RWPE2 (cell line): ENCODE results near the gene CDC37L1.
A peak's percentile ranks its signal among the peaks of the same experiment; 100 is the strongest.

Experiments
- ATAC-seq: fragments of 200-7000 bp; cut with Tn5 transposase; 3 replicates; pipeline ENCODE4 v1.9.1; 2021; ENCODE audit warnings: low read depth
- DNase-seq: peaks from one replicate; pipeline ENCODE4 v3.0.0-alpha.2; 2020; ENCODE audit warnings: low spot score
- H3K27ac ChIP-seq: fragments of 450-650 bp; 2 replicates; pipeline ENCODE4 v1.5.1; 2017; ENCODE audit warnings: mild to moderate bottlenecking; ENCODE audit not compliant: poor library complexity, severe bottlenecking
- H3K27me3 ChIP-seq: fragments of 250-450 bp; sonication (Bioruptor Pico); 2 replicates; pipeline ENCODE4 v1.5.1; 2021; ENCODE audit warnings: mild to moderate bottlenecking, moderate library complexity; ENCODE audit not compliant: insufficient read depth, poor library complexity, severe bottlenecking
- H3K36me3 ChIP-seq: fragments of 250-450 bp; sonication (Bioruptor Pico); 2 replicates; pipeline ENCODE4 v1.5.1; 2020; ENCODE audit warnings: low read depth, mild to moderate bottlenecking, moderate library complexity
- H3K4me1 ChIP-seq: fragments of 250-450 bp; sonication (Bioruptor Pico); 2 replicates; pipeline ENCODE4 v1.5.1; 2021; ENCODE audit warnings: mild to moderate bottlenecking, moderate library complexity; ENCODE audit not compliant: insufficient read depth, poor library complexity, severe bottlenecking
- H3K4me3 ChIP-seq: fragments of 250-450 bp; sonication (Bioruptor Pico); 2 replicates; pipeline ENCODE4 v1.5.1; 2021; ENCODE audit warnings: mild to moderate bottlenecking, moderate library complexity; ENCODE audit not compliant: severe bottlenecking
- H3K9me3 ChIP-seq: fragments of 250-450 bp; sonication (Bioruptor Pico); 2 replicates; pipeline ENCODE4 v1.5.1; 2021; ENCODE audit warnings: mild to moderate bottlenecking, moderate library complexity; ENCODE audit not compliant: severe bottlenecking
- TF ChIP-seq, protein P1 (sequence below): fragments of 450-650 bp; IDR thresholded peaks from one replicate; pipeline ENCODE4 v1.5.1; 2017; ENCODE audit warnings: mild to moderate bottlenecking, moderate library complexity; ENCODE audit not compliant: poor library complexity, severe bottlenecking

CDC37L1 gene

GRCh38 chr9:4674783-4675182, 4.6 kb upstream of the CDC37L1 start:
- no peak for DNase-seq
- H3K27ac ChIP-seq = no peak overlapping the region
- TF ChIP-seq, protein P1, sequence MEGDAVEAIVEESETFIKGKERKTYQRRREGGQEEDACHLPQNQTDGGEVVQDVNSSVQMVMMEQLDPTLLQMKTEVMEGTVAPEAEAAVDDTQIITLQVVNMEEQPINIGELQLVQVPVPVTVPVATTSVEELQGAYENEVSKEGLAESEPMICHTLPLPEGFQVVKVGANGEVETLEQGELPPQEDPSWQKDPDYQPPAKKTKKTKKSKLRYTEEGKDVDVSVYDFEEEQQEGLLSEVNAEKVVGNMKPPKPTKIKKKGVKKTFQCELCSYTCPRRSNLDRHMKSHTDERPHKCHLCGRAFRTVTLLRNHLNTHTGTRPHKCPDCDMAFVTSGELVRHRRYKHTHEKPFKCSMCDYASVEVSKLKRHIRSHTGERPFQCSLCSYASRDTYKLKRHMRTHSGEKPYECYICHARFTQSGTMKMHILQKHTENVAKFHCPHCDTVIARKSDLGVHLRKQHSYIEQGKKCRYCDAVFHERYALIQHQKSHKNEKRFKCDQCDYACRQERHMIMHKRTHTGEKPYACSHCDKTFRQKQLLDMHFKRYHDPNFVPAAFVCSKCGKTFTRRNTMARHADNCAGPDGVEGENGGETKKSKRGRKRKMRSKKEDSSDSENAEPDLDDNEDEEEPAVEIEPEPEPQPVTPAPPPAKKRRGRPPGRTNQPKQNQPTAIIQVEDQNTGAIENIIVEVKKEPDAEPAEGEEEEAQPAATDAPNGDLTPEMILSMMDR = no peak

GRCh38 chr9:4677392-4677791, 2.0 kb upstream of the CDC37L1 start:
- no peaks in the 10 kb centered on the region for H3K9me3 ChIP-seq
- peaks cover 21% of the 10 kb centered on the region for H3K4me1 ChIP-seq
- TF ChIP-seq, protein P1 = no peak

More at GRCh38 chr9:4674783-4675182, 4.6 kb upstream of the CDC37L1 start:
- Histone ChIP-seq H3K4me1 (peaks cover 13% of the 10 kb centered on the region), H3K4me3 (no peak overlapping the region), H3K9me3 (no peaks in the 10 kb centered on the region), H3K36me3 (no peaks in the 10 kb centered on the region), H3K27me3 (no peaks in the 10 kb centered on the region)
- peak; percentile 24; the same call in 1 of the 3 replicates for ATAC-seq

GRCh38 chr9:4678679-4679267, 596 bp upstream of the CDC37L1 start:
- peak; percentile 20; the same call in 2 of the 3 replicates for ATAC-seq
- H3K4me1 ChIP-seq = peaks cover 21% of the 10 kb centered on the region
- DNase-seq = no peak

More at GRCh38 chr9:4677392-4677791, 2.0 kb upstream of the CDC37L1 start:
- ATAC-seq (no peak), DNase-seq (no peak)
- Histone ChIP-seq H3K36me3 (no peaks in the 10 kb centered on the region), H3K27me3 (no peaks in the 10 kb centered on the region), H3K4me3 (no peak overlapping the region), H3K27ac (no peak overlapping the region)

GRCh38 chr9:4680173-4680525, 780 bp downstream of the CDC37L1 start:
- no peaks in the 10 kb centered on the region for H3K27me3 ChIP-seq
- H3K4me1 ChIP-seq = peaks cover 17% of the 10 kb centered on the region
- H3K4me3 ChIP-seq = peak overlapping the region; percentile 68
- TF ChIP-seq, protein P1 = no peak
- peak overlapping the region; percentile 71 for H3K27ac ChIP-seq
- peaks cover 11% of the 10 kb centered on the region for H3K36me3 ChIP-seq
- ATAC-seq (no peak), DNase-seq (no peak)
- no peaks in the 10 kb centered on the region for H3K9me3 ChIP-seq

More at GRCh38 chr9:4678679-4679267, 596 bp upstream of the CDC37L1 start:
- peak overlapping the region; percentile 68 for H3K4me3 ChIP-seq
- TF ChIP-seq, protein P1 = no peak
- no peaks in the 10 kb centered on the region for H3K27me3 ChIP-seq
- peak overlapping the region; percentile 71 for H3K27ac ChIP-seq
- no peaks in the 10 kb centered on the region for H3K9me3 ChIP-seq
- no peaks in the 10 kb centered on the region for H3K36me3 ChIP-seq

DNA sequence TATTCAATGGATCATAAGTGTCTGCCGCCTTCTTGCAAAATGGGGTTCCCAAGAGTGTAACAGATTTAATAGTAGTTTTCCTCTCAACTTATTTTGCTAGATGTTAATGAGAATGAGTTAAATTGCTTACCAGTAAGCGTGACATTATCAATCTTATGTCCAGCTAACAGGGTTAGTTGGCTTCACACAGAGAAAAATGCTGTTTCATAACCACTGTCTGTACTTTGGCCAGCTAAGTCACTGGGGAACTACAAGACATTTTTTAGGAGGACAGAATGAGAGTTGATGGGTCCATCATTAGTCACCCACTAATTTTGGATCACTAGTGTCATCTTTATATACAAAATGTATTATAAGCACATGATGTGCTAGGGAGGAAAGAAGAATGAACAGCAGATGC, 1.4 kb downstream of the CDC37L1 start:
- H3K27ac ChIP-seq = peak overlapping the region; percentile 71
- DNase-seq = no peak

More for the DNA sequence above, 1.4 kb downstream of the CDC37L1 start:
- Histone ChIP-seq H3K9me3 (no peaks in the 10 kb centered on the region), H3K27me3 (no peaks in the 10 kb centered on the region), H3K36me3 (peaks cover 17% of the 10 kb centered on the region), H3K4me3 (peak overlapping the region; percentile 68), H3K4me1 (peaks cover 17% of the 10 kb centered on the region)
- TF ChIP-seq, protein P1 = no peak
- no peak for ATAC-seq
